DND-41 (cell line): Measurements from ENCODE around the gene BCL3.
"Not testable (repeated sequence)": the region's sequence is repeated elsewhere in the genome, so short reads cannot be mapped to it uniquely, and the experiment has no call there.

Source experiments
- ATAC-seq: fragments of 200-7000 bp; cut with Tn5 transposase; 3 replicates; pipeline ENCODE4 v1.9.1; 2021; ENCODE audit warnings: low read depth; ENCODE audit not compliant: insufficient read depth
- DNase-seq: peaks from one replicate; pipeline ENCODE4 v3.0.0-alpha.2; 2020
- H2AFZ ChIP-seq: 2 replicates; pipeline ENCODE4 v1.6.0; 2012; ENCODE audit warnings: low read depth, low read length
- H3K27ac ChIP-seq: 2 replicates; pipeline ENCODE4 v1.5.1; 2012; ENCODE audit warnings: low read length, inconsistent platforms
- H3K27me3 ChIP-seq: fragments of 200-600 bp; sonication (generic); 2 replicates; pipeline ENCODE4 v1.6.0; 2012; ENCODE audit warnings: low read length, mild to moderate bottlenecking, inconsistent platforms; ENCODE audit not compliant: insufficient read depth, poor library complexity
- H3K36me3 ChIP-seq: 2 replicates; pipeline ENCODE4 v1.5.1; 2012; ENCODE audit warnings: low read length, inconsistent platforms; ENCODE audit not compliant: insufficient read depth
- H3K4me1 ChIP-seq: 2 replicates; pipeline ENCODE4 v1.5.1; 2012; ENCODE audit warnings: mild to moderate bottlenecking, low read length; ENCODE audit not compliant: insufficient read depth
- H3K4me2 ChIP-seq: 2 replicates; pipeline ENCODE4 v1.6.0; 2012; ENCODE audit warnings: mild to moderate bottlenecking, moderate library complexity, low read length, inconsistent platforms; ENCODE audit not compliant: insufficient read depth
- H3K4me3 ChIP-seq, 2 experiments: fragments of 200-600 bp in 1 of 2; shearing (Covaris generic) in 1 of 2; 2 replicates each; pipeline ENCODE4 v1.5.1; 2012 to 2016; ENCODE audit warnings: inconsistent platforms in 2 of 2, low read length in 2 of 2, mild to moderate bottlenecking in 2 of 2, low read depth in 1 of 2, moderate library complexity in 1 of 2
- H3K79me2 ChIP-seq: 2 replicates; pipeline ENCODE4 v1.6.0; 2012; ENCODE audit warnings: low read length, inconsistent platforms; ENCODE audit not compliant: insufficient read depth
- H3K9ac ChIP-seq: 2 replicates; pipeline ENCODE4 v1.6.0; 2012; ENCODE audit warnings: low read depth, mild to moderate bottlenecking, inconsistent platforms, low read length, moderate library complexity
- H3K9me3 ChIP-seq: 2 replicates; pipeline ENCODE4 v1.5.1; 2012; ENCODE audit warnings: low read length, moderate library complexity, mild to moderate bottlenecking, inconsistent platforms; ENCODE audit not compliant: insufficient read depth, severe bottlenecking
- H4K20me1 ChIP-seq: 2 replicates; pipeline ENCODE4 v1.6.0; 2012; ENCODE audit warnings: low read length; ENCODE audit not compliant: insufficient read depth
- EZH2 ChIP-seq: IDR thresholded peaks from 3 replicates; pipeline ENCODE4 v1.6.1; 2012; ENCODE audit warnings: borderline replicate concordance, low read depth, mild to moderate bottlenecking, moderate library complexity, low read length, inconsistent platforms; ENCODE audit not compliant: severe bottlenecking
- TF ChIP-seq, protein P1 (sequence below): IDR thresholded peaks from 2 replicates; pipeline ENCODE4 v1.5.1; 2012; ENCODE audit warnings: borderline replicate concordance, low read length, moderate library complexity, mild to moderate bottlenecking; ENCODE audit not compliant: poor library complexity, severe bottlenecking; ENCODE audit errors: extremely low read depth

BCL3 gene

DNA sequence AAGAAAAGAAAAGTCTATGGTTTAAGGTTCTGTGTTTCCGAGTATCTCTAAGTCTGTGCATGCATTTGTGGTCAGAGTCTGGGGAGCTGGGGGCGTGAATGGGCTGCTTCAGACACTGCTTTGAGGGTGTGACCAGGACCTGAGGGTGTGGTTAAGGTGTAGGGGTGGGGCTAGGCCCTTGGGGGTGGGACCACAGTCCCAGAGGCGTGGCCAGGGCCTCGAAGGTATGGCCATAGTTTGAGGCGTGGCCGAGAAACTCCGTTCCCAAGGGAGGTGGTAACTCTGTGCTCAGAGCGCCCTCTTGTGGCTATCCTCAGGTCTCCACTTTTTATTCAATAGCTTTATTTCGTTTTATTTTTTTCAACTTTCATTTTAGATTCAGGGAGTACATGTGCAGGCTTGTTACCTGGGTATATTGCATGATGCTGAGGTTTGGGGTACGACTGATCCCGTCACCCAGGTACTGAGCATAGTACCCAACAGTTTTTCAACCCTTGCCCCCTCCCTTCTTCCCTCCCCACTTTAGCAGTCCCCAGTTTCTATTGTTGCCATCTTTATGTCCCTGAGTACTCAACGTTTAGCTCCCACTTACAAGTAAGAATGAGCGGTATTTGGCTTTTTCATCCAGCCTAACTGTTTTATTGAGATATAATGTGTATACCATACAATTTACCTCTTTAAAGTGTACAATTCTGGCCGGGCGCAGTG lies 22.2 kb downstream of the BCL3 start:
- no peak for TF ChIP-seq EZH2
- TF ChIP-seq, protein P1, sequence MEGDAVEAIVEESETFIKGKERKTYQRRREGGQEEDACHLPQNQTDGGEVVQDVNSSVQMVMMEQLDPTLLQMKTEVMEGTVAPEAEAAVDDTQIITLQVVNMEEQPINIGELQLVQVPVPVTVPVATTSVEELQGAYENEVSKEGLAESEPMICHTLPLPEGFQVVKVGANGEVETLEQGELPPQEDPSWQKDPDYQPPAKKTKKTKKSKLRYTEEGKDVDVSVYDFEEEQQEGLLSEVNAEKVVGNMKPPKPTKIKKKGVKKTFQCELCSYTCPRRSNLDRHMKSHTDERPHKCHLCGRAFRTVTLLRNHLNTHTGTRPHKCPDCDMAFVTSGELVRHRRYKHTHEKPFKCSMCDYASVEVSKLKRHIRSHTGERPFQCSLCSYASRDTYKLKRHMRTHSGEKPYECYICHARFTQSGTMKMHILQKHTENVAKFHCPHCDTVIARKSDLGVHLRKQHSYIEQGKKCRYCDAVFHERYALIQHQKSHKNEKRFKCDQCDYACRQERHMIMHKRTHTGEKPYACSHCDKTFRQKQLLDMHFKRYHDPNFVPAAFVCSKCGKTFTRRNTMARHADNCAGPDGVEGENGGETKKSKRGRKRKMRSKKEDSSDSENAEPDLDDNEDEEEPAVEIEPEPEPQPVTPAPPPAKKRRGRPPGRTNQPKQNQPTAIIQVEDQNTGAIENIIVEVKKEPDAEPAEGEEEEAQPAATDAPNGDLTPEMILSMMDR = peak; percentile 82
- no peaks in the 10 kb centered on the region; the same call in 1 of the 2 replicates for H3K4me1 ChIP-seq
- H2AFZ ChIP-seq = no peak overlapping the region
- H3K4me3 ChIP-seq = no peak overlapping the region
- no peak overlapping the region for H3K27ac ChIP-seq
- H3K9me3 ChIP-seq = no peaks in the 10 kb centered on the region
- 0 out of 2 replicates have a peak overlapping the region, but pooled peaks have one; percentile 11 for H3K4me2 ChIP-seq
- DNase-seq (peak; percentile 84), ATAC-seq (peak; percentile 97)
- no peaks in the 10 kb centered on the region for H3K36me3 ChIP-seq
- H4K20me1 ChIP-seq = no peaks in the 10 kb centered on the region
- H3K79me2 ChIP-seq = no peaks in the 10 kb centered on the region
- H3K9ac ChIP-seq = no peak overlapping the region
- H3K27me3 ChIP-seq = no peaks in the 10 kb centered on the region

DNA sequence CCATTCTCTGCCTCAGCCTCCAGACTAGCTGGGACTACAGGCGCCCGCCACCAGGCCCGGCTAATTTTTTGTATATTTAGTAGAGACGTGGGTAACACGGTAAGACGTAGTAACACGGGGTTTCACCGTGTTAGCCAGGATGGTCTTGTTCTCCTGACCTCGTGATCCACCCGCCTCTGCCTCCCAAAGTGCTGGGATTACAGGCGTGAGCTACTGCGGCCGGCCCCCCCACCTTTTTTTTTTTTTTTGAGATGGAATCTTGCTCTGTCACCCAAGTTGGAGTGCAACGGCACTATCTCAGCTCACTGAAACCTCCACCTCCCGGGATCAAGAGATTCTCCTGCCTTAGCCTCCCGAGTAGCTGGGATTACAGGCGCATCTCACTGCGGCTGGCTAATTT lies 23.6 kb downstream of the BCL3 start:
- not testable (repeated sequence) for H3K27ac ChIP-seq, ATAC-seq

DNA sequence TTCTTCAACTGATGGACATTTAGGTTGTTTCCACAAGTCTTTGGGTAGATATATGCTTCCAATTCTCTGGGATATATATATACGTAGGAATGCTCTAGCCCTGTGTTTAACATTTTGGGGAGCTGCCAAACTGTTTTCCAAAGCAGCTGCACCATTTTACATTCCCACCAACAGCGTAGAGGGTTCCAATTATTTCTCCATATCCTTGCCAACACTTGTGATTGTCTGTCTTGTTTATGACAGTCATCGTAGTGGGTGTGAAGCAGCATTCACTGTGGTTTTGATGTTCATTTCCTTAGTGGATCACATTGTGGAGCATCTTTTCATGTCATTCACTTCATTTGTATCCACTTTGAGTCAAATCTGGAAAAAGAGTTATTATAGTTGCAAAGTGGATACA lies 24.5 kb downstream of the BCL3 start:
- Histone ChIP-seq H3K27ac (no peak overlapping the region), H3K27me3 (no peaks in the 10 kb centered on the region), H3K9ac (no peak overlapping the region), H3K4me3 (no peak overlapping the region), H3K9me3 (no peaks in the 10 kb centered on the region), H3K36me3 (no peaks in the 10 kb centered on the region), H3K4me2 (no peak overlapping the region), H3K79me2 (no peaks in the 10 kb centered on the region), H3K4me1 (no peaks in the 10 kb centered on the region; the same call in 1 of the 2 replicates), H2AFZ (no peak overlapping the region), H4K20me1 (no peaks in the 10 kb centered on the region)
- no peak for DNase-seq
- ATAC-seq = no peak
- TF ChIP-seq EZH2 = no peak
- TF ChIP-seq, protein P1 = no peak

More for the DNA sequence above, 23.6 kb downstream of the BCL3 start:
- not testable (repeated sequence) for H3K27me3 ChIP-seq, H3K36me3 ChIP-seq, H3K79me2 ChIP-seq, H2AFZ ChIP-seq, H3K9ac ChIP-seq, DNase-seq, H3K4me1 ChIP-seq, H4K20me1 ChIP-seq, H3K4me2 ChIP-seq, H3K4me3 ChIP-seq, H3K9me3 ChIP-seq

DNA sequence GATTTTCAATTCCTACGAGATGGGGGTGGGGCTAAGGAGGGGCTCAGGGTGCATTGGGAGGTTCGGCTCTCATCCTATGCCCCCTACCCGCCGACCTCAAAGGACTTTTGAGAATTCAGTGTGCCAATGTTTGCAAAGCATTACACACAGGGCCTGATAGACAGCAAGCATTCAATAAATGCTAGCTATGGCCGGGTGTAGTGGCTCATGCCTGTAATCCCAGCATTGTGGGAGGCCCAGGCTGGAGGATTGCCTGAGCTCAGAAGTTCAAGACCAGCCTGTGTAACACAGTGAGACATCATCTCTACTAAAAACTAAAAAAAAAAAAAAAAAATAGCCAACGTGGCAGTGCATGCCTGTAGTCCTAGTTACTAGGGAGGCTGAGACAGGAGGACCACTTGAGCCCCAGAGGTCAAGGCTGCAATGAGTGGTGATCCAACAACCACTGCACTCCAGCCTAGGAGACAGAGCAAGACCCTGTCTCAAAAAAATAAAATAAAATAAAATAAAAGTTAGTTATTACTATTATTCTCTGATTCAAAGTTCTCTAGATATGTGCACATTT lies 27.2 kb downstream of the BCL3 start:
- Histone ChIP-seq H3K27me3 (no peaks in the 10 kb centered on the region), H3K36me3 (no peaks in the 10 kb centered on the region), H2AFZ (no peak overlapping the region), H3K27ac (no peak overlapping the region), H3K79me2 (no peaks in the 10 kb centered on the region), H3K9ac (no peak overlapping the region), H3K4me3 (no peak overlapping the region), H4K20me1 (no peaks in the 10 kb centered on the region), H3K4me1 (no peaks in the 10 kb centered on the region; the same call in 1 of the 2 replicates), H3K9me3 (no peaks in the 10 kb centered on the region), H3K4me2 (no peak overlapping the region)
- no peak for TF ChIP-seq EZH2
- ATAC-seq (no peak), DNase-seq (no peak)
